RKO (cell line): ENCODE data around the gene OR10D3.
"Not testable (repeated sequence)": the region's sequence is repeated elsewhere in the genome, so short reads cannot be mapped to it uniquely, and the experiment has no call there.

Experiments
- DNase-seq: peaks from one replicate; pipeline ENCODE4 v3.0.0-alpha.2; 2016; ENCODE audit warnings: low spot score

Gene OR10D3, protein sequence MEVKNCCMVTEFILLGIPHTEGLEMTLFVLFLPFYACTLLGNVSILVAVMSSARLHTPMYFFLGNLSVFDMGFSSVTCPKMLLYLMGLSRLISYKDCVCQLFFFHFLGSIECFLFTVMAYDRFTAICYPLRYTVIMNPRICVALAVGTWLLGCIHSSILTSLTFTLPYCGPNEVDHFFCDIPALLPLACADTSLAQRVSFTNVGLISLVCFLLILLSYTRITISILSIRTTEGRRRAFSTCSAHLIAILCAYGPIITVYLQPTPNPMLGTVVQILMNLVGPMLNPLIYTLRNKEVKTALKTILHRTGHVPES

DNA sequence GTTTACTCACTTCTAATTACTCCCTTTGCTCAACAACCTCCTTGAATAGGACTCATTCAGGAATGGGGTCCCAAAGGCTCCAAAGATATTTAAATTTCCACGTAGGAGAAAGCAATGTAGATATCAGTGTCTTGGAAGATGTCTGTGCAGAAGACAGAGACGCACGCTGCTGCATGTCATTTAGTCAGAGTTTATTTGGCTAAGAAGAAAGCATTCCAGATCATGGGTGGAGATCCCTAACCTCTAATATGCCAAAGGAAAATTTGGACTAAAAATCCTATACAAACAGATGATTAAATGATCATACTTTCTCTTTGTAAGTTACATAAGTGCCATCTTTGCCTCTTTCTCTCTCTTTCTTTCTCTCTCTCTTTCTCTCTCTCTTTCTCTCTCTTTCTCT lies at the start of gene OR10D3:
OR10D3 (plus strand) TSS at position 278 of the 400 bp plus-strand sequence. CDS start 1,925 bp downstream, outside the sequence.
- no peak for DNase-seq

DNA sequence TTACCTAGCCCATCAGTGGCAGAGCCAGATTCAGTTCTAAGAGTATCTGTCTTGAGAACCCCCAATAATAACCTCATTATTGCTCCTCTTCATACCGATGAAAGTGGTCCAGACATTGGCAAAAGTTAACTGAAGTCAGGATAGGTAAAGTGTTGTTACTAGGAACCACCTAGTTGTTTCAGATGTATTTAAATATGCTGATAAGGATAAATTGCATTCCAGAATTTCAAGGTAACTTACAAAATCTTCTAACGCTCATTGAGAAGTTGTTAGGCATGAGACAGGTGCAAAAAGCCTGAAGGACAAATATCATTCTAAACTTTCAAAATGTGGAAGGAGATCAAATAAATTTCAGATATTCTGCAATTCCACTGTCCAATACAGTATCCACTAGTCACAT lies 40.1 kb upstream of the OR10D3 start:
- DNase-seq = no peak

DNA sequence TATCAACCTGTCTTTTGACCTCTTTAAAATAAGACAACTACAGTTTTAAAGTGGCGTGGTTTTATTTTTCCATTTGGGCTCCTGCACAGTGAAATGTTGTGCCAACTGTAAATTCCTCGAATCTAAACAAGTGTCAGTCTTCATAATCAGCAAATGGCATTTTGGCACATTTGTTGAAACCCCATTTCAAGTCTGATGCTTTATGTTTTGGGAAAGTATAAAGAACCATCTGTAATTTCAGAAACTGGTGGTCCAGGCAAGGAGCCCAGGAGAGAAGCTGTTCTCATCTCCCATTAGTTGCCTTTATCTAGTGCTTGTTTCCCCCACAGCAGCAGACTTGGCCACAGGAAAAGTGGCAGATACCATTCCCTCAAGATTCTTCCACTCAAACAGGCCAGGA lies 35.2 kb upstream of the OR10D3 start:
- no peak for DNase-seq

DNA sequence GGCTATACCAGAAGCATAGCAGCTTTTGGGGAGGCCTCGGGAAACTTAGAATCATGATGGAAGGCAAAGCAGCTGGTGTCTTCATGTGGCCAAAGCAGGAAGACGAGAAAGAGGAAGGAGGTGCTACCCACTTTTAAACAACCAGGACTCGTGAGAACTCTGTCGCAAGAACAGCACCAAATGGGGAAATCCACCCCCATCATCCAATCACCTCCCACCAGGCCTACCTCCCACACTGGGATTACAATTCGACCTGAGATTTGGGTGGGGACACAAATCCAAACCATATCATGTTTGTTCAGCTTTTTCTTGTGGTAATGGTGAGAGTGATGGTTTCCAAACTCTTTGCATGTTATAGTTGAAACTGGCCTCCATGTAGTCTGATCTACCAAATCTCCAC lies 32.5 kb upstream of the OR10D3 start:
- no peak for DNase-seq

DNA sequence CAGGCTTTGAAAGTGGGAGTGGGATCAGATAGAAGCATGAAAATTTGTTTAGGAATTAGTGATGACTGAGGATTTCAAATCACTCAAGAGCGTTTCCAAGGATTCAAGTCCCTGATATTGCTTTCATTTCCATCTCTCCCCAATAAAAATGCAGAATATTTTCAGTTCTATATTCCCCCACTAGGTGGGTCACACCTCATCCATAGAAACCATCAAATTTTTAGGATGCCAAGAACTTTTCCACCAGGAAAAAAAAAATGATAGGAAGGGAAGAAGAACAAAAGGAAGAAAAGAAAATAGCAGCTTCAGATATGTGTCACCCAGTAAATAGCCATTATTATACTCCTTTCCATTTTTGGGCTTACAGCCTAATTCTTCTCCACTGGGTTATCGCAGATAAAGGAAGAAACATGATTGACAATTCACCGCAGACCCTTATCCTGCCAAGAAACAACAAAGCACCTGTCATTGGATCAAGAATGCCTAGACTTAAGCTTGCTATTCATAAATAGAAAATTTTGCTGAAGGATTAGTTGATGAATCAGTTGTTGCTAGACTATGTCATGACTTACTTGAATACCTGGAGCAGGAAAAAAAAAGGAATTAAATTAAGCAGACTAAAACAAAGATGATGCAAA lies 30.3 kb upstream of the OR10D3 start:
- DNase-seq = no peak

DNA sequence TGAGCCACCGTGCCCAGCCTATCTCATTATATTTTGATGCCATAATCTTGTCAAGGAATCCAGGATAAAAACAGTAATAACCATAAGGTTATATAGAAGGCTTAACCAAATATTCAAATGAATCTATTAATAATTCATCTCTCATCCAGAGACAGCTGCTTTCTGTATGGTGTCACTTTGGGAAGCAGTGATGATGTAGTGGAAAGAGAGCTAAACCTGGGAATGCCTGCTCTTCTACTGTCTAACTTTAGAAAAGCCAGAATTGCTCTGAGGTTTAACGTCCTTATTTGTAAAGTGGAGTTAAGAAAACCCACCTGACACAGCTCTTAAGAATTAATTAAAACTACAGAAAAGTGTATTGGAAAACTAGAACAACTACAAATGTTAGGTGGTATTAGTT lies 29.3 kb upstream of the OR10D3 start:
- DNase-seq = no peak

DNA sequence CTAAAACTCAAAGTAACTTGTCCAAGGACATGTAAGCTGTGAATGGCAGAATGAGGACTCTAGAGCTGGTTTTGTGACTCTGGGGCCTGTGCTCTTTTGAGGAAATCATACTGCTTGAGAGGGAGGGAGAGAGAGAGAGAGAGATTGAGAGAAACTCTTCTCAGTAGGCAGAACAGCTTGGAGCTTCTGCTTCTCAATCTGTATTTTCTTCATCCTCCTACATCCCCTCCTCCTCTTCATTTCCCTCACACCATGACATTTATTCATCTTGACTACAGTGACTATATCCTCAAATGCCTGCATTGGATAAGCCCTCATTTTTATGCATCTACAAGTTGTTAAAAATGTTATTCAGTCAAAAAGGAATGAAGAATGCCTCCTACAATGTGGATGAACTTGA lies 23.7 kb upstream of the OR10D3 start:
- no peak for DNase-seq

DNA sequence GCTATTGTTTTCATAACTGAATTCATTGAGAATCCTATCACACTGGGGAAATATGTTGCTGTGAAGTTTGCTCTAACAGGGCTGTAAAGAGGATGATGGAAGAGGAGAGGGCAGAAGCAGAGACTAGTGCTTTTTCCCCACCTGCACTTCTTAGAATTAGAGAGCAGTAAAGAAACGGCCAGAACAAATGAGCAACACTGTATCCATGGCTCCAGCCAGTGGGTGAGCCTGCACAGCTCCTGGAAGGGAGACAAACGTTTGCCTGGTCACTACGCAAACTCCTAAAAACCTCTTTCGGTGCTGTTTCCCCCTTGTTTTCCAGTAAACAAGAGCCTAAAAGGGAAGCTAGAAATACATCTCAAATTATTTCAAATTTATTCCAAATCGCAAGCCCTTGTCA lies 22.2 kb upstream of the OR10D3 start:
- no peak for DNase-seq

DNA sequence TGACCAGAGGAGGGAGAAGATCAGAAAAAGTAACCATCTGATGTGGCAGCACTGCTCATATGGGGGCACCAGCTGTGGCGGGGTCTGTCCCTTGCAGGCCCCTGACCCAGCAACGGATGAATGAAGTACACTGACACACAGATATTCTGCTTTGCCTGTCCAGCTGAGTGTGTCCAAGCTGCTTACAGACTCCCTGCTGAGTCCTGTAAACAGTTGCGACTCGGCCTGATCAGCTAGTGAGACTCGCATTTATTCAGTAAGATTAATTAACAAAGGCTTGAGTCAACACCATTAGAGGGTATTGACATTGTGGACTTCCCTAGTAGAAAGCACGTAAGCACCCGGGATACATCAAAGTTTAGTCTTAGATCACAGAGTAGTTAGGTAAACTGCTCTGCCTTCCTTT lies 15.3 kb upstream of the OR10D3 start:
- DNase-seq = no peak

DNA sequence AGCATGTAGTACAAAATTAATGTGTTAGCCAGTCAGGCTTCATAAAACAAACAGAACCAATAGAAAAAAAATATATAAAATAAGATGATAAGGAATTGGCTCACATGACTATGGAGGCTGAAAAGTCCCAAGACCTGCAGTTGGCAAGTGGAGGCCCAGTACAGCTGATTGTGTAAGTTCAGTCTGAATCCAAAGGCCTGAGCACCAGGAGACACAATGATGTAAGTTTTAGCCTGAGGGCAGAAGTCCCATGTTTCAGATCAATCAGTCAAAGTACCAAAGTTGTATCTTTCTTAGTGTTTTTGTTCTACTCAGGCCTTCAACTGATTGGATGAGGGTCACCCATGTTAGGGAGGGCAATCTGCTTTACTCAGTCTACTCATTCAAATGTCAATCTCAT lies 14.3 kb upstream of the OR10D3 start:
- no peak for DNase-seq

DNA sequence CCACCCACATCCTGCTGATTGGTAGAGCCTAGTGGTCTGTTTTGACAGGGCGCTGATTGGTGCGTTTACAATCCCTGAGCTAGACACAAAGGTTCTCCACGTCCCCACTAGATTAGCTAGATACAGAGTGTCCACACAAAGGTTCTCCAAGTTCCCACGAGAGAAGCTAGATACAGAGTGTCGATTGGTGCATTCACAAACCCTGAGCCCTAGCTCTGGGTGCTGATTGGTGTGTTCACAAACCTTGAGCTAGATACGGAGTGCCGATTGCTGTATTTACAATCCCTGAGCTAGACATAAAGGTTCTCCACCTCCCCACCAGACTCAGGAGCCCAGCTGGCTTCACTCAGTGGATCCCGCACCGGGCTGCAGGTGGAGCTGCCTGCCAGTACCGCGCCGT lies 12.8 kb upstream of the OR10D3 start:
- not testable (repeated sequence) for DNase-seq

DNA sequence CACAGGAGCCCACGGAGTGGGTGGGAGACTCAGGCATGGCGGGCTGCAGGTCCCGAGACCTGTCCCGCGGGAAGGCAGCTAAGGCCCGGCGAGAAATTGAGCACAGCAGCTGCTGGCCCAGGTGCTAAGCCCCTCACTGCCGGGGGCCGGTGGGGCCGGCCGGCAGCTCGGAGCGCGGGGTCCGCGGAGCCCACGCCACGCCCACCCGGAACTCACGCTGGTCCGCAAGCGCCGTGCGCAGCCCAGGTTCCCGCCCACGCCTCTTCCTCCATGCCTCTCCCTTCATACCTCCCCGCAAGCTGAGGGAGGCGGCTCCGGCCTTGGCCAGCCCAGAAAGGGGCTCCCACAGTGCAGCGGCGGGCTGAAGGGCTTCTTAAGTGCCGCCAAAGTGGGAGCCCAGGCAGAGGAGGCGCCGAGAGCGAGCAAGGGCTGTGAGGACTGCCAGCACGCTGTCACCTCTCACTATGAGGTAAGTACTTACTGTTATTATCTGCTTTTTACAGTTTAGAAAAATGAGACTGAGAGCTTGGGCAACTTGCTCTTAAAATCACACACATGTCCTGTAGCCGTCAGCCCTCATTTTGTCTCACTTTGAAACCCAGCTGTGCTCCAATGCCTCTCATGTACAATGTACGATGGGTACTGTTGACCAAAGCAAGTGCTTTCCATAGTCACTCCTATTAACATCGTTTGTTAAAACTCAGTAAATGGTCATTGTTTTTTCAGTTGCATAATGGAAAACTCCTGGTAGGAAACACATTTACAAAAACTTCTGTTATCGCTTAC lies 12.2 kb upstream of the OR10D3 start:
- DNase-seq = no peak

DNA sequence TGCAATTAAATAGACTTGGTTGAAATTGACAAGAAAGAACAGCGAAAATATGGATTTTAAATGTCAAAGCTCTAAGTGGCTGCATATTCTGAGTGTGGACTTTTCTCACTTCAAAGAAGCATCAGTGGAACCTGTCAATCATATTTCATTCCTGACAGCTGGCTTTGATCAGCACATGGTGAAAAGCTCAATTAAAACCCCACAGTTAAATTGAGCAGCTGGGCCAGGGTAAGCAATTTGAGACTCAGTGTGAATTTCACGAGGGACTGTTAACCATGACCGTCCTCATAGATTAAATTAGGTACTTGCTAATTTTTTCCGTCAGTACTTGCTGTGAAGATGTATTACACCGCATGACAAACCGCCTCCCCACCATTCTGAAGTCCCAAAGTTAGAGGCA lies 11.0 kb upstream of the OR10D3 start:
- DNase-seq = no peak

DNA sequence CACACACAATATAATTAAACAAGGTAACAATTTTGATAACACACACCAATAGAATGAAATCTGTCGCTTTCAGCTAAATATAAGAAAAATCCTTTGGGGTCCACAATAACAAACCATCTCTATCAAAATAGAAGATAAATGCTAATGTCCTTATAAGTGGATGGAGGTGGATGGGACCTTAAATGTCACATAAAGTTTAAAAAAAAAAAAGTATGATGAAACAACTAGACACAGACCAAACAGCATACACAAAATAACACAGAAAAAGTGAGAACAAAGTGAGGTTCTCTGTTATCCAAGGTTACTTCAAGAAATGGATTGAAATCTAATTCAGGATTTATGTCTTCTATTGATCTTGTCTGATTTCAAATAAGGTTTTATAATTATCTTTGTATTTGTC lies 10.5 kb upstream of the OR10D3 start:
- no peak for DNase-seq

DNA sequence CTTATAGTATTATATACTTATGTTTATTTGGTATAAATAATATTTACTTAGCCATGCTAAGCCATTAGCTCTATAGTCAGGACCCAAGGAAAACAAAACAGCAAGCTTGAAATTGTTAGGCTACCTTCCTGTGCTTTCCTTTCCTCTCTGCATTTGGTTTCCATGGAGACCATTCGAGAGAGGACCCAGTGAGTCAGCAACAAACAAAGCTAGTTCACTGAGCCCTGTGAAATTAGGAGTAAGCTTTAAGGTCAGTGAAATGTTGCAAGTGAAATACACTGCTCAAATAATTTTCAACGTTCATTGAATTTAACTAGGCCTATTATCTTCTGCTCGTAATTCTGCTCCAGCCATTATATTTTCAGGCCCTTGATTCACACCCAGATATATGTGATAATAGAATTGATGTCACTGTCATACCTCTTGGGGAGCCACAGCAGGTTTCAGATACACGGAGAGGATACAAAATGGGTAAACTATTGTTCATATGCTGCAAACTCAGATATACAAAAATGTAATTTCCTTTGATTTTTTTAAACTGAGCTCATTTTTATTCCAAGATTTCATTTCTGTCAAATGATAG lies 9.1 kb upstream of the OR10D3 start:
- peak; percentile 40 for DNase-seq

DNA sequence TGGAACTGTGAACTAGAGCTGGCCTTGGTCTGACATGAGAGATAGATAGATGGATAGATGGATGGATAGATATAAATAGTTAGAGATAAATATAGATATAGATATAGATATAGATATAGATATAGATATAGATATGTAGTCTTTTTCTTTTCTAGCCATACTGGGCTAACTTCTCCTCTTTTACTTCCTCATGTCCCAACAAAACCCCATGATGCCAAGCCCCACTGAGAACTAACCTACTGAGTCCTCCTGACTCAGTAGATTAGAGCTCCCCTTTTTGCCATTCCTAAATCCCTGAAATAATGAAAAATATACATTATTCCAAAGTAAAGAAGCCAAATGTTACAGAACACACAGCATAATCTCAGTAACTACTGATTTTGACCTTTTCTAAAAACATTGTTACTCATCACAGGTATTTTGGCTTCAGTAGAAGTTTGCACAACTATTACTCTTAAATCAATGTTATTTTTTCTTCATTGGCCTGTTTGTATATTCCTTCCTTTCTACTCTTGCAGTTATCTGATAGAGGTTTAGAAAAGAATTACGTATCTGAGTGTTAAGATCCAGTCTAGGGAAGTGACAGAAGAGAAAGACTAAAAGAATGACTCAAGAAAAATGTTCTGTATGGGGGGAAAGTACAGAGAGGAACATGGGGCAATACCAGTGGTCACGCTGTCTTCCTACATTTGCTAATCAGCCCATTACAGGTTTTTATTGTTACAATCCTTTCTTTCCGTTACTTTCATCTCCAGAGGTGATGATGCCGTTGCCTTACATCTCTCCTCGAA lies 6.0 kb upstream of the OR10D3 start:
- DNase-seq = no peak

DNA sequence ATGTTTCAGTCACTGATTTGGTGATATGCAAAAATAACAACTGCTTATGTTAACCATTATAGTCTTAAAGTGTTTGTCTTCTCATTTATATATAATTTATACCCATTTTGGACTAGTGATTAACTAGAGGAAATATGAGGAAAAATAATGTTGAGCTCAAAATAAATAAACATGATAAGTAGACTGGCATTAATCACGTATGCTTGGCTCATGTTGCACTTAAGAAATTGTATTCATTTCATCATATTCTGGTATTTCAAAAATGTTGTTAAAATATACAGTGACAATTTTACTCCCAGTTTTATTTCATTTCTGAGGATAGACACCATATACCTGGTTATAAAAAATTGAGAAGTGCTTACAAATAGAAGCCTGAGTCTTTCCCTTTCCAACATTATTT lies 3.8 kb upstream of the OR10D3 start:
- DNase-seq = no peak

DNA sequence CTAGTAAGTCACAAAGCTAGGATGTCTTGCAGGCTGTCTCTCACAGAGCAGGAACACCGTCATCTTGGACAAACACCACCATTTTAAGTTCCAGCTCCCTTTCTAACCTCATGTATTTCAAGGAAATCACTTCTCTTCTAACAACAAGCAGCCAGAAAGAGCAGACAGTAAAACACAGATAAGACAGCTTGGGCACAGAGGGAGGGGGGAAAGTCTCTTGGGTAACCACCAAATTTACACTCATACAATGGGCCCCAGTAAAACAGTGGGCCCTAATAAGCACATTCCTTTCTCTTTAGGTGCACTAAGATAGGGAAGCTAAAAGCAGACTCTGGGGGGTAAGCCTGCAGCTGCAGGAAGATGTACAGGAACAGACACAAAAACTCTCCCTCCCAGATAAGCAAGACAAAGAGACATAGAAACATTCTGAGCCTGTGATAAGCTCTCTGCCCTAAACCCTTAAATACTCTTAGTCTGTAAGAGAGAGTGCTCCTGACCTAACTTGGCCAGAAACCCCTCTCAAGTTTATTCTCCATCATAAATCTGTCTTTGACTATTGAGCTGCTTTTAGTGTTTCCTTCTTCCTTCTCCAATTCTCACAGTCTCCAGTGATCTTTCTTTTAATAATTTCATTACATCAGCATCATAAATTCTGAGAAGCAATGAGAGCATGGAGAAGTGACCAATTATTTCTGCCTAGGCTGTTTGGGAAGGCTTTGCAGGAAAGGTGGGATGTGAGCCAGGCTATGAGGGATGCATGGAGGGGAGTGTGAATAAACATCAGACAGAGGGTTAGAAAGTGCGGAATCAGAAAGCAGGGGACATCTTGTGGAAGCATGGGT lies 7.4 kb downstream of the OR10D3 start:
- no peak for DNase-seq

DNA sequence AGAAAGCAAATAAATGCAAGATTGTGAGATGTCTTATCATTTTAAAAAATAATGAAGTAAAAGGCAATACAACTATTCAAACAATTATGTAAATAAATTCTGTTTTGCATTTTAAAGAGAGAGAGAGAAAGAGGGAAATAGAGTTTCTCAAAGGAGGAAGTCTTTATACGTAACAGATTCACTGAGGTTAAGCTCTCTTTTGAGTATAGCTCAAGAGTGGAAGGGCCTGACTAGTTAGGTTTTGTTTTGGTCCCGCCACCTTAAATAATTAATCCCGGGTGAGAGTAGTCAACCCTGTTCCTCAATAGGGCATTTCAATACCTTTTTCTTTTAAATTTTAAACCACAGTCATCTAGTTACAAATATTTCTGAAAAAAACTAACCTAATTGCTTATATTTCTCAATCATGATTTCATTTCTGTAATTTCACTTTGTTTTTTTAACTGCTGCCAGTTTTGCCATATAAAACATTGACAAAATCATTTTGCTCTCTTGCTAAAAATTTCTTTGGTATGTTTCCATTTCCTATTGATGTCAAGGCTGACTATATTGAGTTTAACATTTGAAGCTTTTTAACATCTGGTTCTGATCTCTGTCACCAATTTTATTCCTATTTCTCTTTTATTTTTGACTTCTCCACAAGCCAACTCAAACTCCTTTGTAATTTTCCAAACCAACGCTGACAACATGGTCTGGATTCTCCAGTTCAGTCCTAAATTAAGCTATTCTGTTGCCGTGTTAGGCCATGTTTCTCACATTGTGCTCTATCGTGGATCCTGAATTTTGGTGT lies 10.3 kb downstream of the OR10D3 start:
- no peak for DNase-seq
